HG03039 (cell line): ENCODE measurements around the gene WDR27.
"Not testable (repeated sequence)": the region's sequence is repeated elsewhere in the genome, so short reads cannot be mapped to it uniquely, and the experiment has no call there.

Experiments used
- ATAC-seq: cut with Tn5 transposase; IDR thresholded peaks from one replicate; pipeline ENCODE4 v1.9.1; 2021; ENCODE audit warnings: mild to moderate bottlenecking, moderate library complexity; ENCODE audit not compliant: unreplicated experiment

Gene WDR27

GRCh38 chr6:169533301-169534038 is 168.4 kb downstream of the WDR27 start:
- ATAC-seq, result no peak

GRCh38 chr6:169530752-169531123 is 171.1 kb downstream of the WDR27 start:
- ATAC-seq, result no peak

- ATAC-seq, result no peak
Measured at GRCh38 chr6:169529931-169530751, 171.7 kb downstream of the WDR27 start.

- ATAC-seq, result no peak
Measured at GRCh38 chr6:169528755-169529154, 173.1 kb downstream of the WDR27 start.

GRCh38 chr6:169527306-169527705 is 174.5 kb downstream of the WDR27 start:
- ATAC-seq, result no peak

- ATAC-seq, result no peak
Measured at GRCh38 chr6:169521825-169522224, 180.0 kb downstream of the WDR27 start.

- ATAC-seq, result no peak
Measured at GRCh38 chr6:169520104-169520503, 181.7 kb downstream of the WDR27 start.

GRCh38 chr6:169518451-169518850 is 183.4 kb downstream of the WDR27 start:
- ATAC-seq, result no peak

- ATAC-seq, result no peak
Measured at GRCh38 chr6:169513478-169514193, 188.2 kb downstream of the WDR27 start.

GRCh38 chr6:169511785-169512184 is 190.0 kb downstream of the WDR27 start:
- not testable (repeated sequence) for ATAC-seq

GRCh38 chr6:169510871-169511270 is 191.0 kb downstream of the WDR27 start:
- ATAC-seq, result no peak

- no peak for ATAC-seq
Measured at GRCh38 chr6:169508452-169508851, 193.4 kb downstream of the WDR27 start.

GRCh38 chr6:169503422-169504152 is 198.2 kb downstream of the WDR27 start:
- no peak for ATAC-seq

- ATAC-seq, result no peak
Measured at GRCh38 chr6:169502445-169502844, 199.4 kb downstream of the WDR27 start.

- ATAC-seq, result no peak
Measured at GRCh38 chr6:169501777-169502313, 200.0 kb downstream of the WDR27 start.

- no peak for ATAC-seq
Measured at GRCh38 chr6:169501128-169501527, 200.7 kb downstream of the WDR27 start.

GRCh38 chr6:169500688-169501087 is 201.1 kb downstream of the WDR27 start:
- no peak for ATAC-seq

- no peak for ATAC-seq
Measured at GRCh38 chr6:169499848-169500247, 202.0 kb downstream of the WDR27 start.

- ATAC-seq, result no peak
Measured at GRCh38 chr6:169498916-169499513, 202.8 kb downstream of the WDR27 start.

- ATAC-seq, result no peak
Measured at GRCh38 chr6:169495601-169496000, 206.2 kb downstream of the WDR27 start.
